Occipital lobe (tissue), 2 donors: ENCODE measurements around the gene PLEKHJ1. TPM values are rescaled to one million over a fixed set of nuclear protein-coding genes. Genes with fewer than 3 reads are reported as not detected.
"Not testable (repeated sequence)": the region's sequence is repeated elsewhere in the genome, so short reads cannot be mapped to it uniquely, and the experiment has no call there.

Experiments used
- DNase-seq: peaks from one replicate; lab custom pipeline; 2025; lab: John Stamatoyannopoulos, UW
- total RNA-seq: library from RNA; depleted of rRNA; stranded (reverse); fragments of >200 nt; gene quantifications from one replicate; pipeline ENCODE4 v1.2.3, GENCODE V29; 2014

PLEKHJ1 gene, protein sequence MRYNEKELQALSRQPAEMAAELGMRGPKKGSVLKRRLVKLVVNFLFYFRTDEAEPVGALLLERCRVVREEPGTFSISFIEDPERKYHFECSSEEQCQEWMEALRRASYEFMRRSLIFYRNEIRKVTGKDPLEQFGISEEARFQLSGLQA
- total RNA-seq = 35.7 TPM

DNA sequence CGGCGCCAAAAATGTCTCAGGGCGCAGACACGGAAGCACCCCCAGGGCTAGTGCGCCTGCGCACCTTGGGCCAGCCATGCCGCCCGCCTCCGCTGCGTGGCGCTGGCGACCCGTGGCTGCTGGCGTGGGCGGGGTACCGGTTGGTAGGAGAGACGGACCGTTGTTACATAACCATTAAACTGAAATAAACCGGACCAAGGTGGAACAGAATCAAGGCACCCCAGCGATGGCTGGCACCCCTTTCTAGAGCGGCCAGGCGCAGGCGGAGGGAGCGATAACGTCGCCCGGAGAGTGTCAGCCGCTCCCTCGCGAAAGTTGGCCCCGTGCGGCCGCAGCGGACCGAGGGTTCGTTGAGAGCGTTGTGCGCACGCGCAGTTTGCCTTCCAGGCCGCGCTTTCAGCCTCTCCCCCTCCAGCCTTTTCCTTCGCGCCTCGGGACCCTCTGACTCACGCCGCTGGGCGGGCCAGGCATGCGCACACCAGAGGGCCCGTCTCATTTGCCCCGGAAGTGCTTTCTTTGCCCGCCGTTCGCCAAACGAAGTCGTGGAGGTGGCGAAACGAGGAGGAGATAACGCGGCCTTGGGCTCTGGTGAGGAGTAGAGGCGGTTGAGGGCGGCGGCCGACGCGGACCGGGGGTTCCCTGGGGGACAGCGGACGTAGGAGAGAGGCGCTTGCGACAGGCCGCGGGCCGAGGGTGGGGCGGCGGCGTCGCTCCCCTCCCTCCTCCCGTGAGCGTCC lies at the start of gene PLEKHJ1, which contains the start of gene SF3A2:
Gene PLEKHJ1 (minus strand): TSS at position 16 of the 737 bp plus-strand sequence. CDS start 81 bp downstream, outside the sequence.
Gene SF3A2 (plus strand): TSS at position 511 of the 737 bp plus-strand sequence. CDS start 6,595 bp downstream, outside the sequence.
- peak; percentile 92 for DNase-seq

DNA sequence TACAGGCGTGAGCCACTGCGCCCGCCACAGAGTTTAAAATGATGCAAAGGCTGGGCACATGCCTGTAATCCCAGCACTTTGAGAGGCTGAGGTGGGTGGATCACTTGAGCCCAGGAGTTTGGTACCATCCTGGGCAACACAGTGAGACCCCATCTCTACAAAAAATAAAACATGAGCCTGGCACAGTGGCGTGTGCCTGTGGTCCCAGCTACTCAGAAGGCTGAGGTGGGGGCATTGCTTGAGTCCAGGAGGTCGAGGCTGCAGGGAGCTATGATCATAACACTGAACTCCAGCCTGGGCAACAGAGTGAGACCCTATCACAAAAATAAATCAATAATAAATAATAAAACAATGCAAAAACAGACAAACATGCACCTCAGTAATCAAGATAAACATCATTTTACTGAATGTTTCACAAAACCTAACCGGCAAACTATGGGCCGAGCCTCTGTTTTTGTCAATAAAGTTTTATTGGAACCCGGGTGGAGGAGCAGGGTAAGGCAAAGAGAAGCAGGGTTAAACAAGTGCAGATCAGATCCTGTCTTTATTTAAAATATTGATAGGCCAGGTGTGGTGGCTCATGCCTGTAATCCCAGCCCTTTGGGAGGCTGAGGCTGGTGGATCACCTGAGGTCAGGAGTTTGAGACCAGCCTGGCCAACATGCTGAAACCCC lies 47.8 kb upstream of the PLEKHJ1 start:
- no peak for DNase-seq

DNA sequence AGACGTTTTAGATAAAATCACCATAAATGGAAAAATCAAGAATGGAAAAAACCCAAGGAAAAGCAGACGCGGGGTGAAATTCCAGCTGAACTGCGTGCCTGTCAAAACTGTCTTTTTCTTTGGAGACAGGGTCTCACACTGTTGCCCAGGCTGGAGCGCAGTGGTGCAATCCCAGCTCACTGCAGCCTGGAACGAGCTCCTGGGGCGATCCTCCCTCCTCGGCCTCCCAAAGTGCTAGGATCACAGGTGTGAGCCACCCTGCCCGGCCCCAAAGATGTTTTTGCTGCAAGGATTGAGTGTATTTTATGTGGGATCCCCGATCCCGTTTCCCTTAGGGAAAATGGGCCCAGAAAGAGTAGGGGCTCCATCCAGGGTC lies 46.7 kb upstream of the PLEKHJ1 start:
- no peak for DNase-seq

DNA sequence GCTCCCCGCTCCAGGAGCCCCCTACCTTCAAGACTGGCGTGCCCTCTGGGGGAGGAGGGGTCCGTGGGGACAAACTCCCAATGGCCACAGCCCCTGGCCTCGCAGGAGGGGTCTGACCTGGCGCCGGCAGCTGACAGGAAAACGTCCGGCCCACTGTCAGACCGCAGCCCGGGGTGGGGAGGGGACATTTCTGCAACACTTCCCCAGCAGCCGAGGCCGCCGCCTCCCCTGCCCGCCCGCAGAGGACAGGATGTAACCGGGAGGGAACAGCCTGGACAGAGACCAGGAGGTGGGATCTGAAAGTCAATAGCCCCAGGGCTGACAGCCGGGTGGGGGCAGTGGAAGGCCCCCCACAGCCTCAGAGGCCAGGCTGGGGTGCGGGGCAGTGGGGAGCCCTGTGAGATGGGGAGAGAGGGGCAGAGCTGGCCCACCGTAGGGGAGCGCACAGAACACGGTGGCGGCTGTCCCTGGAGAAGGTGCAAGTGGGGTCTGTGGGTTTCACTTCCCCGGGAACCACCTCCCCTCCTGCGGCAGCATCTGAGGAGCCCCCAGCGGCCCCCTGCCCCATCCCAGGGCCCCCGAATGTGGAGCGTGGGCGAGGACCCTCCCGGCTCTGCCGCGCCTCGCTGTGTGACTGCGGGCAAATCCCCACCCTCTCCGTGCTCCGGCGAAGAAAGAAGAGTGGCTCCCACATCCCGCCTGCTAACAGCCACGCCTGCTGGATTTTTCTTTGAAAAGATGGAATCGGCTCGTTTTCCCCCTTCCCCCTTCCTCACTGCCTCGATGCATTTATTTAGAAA lies 46.1 kb upstream of the PLEKHJ1 start, which contains the start of gene PEAK3:
Gene PEAK3 (minus strand): TSS at position 114 of the 800 bp plus-strand sequence. CDS start 1,244 bp downstream, outside the sequence.
- no peak for DNase-seq

DNA sequence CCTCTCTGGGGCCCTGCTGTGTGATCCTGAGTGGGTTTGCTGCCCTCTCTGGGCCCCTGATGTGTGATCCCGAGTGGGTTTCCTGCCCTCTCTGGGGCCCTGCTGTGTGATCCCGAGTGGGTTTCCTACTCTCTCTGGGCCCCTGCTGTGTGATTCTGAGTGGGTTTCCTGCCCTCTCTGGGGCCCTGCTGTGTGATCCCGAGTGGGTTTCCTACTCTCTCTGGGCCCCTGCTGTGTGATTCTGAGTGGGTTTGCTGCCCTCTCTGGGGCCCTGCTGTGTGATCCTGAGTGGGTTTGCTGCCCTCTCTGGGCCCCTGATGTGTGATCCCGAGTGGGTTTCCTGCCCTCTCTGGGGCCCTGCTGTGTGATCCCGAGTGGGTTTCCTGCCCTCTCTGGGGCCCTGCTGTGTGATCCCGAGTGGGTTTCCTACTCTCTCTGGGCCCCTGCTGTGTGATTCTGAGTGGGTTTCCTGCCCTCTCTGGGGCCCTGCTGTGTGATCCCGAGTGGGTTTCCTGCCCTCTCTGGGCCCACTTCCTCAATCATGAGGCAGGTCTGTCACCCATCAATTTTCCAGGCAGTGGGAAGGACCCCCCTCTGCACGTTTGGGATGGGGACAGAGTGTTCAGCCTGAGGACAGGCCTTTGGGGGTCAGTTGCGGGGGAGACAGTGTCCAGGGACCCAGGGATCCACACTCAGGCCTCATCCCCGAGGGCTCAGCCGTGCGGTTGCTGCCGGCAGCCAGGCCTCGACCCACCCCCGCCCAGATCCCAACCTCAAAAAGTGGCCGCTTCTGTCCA lies 45.3 kb upstream of the PLEKHJ1 start:
- DNase-seq = not testable (repeated sequence)

DNA sequence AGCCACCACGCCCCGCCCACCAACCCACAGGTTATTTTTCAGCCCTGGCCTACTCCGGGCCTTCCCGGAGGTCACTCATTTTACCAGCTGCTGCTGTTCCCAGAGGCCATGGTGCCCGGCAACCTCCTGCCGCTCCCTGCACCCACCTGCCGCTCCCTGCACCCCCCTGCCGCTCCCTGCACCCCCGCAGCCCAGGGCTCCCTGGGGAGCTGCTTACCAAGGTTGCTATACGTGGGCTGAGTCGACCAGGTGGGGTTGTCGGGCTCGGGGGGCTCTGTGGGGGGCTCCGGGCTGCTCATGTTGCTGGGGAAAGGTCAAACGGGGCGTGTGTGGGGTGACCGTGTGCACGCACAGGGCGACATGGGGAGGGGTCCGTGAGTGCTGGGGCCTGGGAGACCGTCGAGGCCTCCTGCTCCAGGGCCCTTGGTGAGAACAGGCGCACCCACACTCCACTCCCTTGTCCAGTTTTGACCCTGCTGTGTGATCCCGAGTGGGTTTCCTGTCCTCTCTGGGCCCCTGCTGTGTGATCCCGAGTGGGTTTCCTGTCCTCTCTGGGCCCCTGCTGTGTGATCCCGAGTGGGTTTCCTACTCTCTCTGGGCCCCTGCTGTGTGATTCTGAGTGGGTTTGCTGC lies 44.6 kb upstream of the PLEKHJ1 start:
- DNase-seq = no peak

DNA sequence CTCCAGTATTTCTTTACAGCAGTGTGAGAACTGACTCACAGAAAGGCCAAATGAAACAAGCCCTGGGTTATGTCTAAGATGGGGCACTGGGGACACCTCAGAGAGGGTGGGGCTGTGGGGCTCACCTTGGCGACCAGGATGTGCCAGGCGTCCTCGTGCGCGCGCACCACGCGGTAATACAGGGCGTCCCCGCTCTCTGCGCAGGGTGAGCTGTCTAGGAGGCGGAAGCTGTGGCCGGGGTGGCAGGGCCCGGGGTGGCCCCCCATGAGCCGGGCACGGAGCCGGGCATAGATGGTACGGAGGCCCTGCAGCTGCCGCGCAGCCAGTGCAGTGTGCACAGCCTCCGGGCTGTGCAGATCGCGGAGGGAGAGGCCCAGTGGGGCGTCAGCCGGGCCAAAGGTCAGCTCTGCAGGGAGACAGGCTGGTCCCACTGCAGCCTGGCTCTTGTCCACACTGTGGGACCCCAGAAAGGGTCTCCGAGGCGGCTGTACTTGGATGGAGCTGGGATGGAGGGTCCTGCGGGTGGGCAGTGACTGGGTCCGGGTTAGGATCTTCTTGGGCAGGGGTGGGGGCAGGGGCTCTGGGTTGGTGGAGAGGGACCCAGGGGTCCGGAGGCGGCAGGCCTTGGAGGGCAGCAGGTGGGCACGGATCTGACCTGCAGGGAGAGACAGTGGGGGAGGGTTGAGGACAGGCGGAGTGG lies 42.5 kb upstream of the PLEKHJ1 start:
- DNase-seq = no peak

DNA sequence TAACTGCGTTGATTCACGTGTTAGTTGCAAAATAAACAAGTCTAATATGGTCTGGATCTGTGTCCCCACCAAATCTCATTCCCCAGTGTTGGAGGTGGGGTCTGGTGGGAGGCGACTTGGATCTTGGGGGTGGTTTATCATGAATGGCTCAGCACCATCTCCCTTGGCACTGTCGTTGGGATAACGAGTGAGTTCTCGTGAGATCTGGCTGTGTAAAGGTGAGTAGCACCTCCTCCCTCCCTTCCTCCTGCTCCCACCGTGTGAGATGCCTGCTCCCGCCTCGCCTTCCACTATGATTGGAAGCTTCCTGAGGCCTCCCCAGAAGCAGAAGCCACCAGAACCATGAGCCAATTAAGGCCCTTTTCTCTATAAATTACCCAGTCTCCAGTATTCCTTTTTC lies 41.0 kb upstream of the PLEKHJ1 start:
- DNase-seq = no peak

DNA sequence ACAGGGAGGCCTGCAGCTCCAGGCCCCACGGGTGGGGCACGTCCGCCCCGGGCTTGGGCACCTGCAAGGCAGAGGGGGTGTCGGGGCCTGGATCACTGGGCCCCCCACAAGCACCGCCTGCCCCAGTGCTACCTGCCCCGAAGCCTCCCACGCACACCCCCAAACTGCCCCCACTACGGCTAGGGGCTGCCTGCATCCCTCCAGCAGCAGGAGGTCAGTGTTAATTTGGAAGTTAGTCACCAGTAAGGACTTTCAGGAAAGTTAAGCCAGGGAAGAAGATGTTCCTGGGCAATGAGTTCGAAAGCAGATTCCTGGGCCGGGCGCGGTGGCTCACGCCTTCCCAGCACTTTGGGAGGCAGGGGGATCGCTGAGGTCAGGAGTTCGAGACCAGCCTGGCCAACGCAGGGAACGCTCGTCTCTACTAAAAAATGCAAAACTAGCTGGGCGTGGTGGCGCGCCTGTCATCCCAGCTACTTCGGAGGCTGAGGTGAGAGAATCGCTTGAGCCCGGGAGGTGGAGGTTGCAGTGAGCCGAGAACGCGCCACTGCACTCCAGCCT lies 40.4 kb upstream of the PLEKHJ1 start:
- no peak for DNase-seq

DNA sequence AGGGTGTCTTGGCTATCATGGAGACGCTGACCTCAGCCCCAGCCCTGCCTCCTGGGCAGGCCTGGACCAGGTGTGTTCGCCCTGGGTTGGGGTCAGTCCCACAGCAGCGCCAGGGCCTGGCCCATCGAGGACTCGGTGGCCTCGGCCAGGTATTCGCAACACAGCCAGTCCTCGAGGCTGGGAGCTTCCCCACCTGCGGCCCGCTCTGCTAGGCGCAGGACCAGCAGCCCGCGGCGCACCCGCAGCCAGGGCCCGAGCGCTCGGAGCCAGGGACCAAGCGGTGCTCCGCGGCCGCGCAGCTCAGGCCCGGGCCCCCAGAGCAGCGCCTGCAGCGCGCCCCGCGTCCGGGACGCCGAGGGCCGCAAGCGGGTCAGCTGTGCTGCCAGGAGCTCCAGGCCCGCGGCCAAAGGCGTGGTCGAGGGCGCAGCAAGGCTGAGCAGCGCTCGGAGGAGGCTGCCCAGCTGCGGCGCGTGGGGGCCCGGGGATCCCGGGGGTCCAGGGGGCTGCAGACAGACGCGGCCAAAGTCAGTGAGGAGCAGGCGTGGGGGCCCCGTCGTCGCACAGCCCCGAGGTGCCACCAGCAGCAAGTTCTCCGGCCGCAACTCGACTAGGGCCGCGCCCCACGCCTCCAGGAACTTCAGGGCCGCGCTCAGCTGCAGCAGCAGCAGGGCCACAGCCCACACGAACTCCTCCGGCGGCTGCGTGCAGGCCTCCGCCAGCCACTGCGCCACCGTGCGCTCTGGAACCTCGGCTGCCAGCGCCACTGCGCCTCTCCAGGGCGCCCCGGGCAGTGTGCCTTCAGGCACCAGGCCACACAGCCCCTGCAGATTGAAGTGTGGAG lies 39.7 kb upstream of the PLEKHJ1 start:
- no peak for DNase-seq

DNA sequence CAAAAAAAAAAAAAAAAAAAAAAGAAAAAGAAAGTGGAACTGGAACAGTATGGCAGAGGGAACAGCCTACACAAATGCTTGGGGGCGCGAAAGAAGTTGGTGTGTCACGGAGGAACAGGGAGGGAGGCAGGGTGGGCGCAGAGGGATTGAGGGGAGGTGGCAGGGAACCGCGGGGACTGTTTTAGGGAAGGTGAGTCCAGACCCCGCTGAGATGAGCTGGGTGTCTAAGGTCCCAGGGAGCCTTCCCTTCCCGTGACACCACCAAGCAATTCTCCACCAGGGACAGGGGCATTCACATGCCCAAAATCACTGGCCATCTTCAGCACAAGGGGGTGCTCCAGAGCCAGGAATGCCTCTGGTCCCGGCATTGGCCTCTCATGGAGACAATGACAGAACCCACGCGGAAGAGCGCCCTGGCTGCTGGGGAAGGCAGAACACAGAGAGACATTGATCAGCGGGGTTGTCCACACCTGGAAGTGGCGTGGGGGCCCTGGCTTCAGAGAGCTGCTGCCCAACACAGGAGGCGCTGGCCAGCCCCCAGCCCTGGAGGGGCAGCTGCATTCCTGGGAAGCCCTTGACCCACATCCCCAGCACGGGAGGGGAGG lies 38.9 kb upstream of the PLEKHJ1 start:
- peak; percentile 49 for DNase-seq

DNA sequence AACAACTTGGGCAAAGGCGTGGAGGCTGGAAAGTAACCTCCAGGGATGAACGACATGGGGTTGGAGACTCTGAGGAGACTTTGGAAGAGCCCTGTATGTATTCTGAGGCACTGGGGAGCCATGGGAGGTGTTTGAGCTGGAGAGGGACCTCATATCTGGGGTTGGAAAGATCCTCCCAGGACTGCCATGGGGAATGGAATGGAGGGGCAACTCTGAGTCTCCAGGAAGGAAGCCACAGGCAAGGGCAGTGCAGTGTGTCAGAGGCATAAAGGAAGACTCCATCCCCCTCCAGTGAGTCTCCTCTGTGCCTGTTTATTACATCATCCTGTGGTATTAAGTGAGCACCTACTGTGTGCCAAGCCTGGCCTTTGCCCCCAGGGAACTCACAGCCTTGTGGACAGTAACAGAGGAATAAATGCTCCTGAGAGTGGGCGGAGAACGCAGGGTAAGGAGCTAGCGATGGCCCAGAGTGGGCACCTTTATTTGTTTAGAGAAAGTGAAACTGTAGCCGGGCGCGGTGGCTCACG lies 38.1 kb upstream of the PLEKHJ1 start:
- DNase-seq = no peak

DNA sequence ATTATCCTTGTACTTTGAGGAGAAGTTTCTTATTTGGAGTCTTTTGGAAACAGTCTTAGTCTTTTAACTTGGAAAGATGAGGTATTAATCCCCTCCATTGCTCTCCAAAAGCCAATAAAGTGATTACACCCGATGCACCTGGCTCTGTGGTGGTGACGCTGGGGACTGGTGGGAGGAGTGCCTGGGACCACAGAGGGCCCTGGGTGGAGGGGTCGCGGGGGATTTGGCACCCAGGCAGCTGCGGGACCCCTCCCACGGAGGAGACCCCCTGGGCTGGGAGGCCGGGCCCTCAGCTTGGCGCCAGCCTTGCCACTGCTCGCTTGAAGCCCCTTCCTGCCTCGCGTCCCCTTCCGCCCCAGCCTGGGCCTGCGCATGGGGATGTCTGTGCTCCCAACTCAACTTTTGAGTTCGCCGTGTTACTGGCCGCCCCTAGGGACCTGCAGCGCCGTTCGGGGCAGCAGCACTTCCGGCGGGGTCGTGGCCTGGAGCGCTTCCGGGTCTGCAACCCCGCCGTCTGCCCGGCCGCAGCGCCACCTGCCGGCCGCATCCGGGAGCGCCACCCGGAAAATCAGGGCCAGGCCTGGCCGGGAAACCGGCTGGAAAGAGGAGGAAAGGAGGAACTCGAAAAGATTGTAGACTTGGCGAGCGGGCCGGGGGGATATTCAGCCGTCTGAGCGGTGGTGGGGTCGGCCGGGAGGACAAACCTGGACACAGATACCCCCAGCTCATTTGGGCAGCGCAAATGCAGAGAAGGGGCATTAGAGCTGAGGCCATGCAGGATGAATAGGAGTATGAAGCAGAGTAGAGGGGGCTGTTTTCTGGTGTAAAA lies 37.4 kb upstream of the PLEKHJ1 start:
- no peak for DNase-seq

DNA sequence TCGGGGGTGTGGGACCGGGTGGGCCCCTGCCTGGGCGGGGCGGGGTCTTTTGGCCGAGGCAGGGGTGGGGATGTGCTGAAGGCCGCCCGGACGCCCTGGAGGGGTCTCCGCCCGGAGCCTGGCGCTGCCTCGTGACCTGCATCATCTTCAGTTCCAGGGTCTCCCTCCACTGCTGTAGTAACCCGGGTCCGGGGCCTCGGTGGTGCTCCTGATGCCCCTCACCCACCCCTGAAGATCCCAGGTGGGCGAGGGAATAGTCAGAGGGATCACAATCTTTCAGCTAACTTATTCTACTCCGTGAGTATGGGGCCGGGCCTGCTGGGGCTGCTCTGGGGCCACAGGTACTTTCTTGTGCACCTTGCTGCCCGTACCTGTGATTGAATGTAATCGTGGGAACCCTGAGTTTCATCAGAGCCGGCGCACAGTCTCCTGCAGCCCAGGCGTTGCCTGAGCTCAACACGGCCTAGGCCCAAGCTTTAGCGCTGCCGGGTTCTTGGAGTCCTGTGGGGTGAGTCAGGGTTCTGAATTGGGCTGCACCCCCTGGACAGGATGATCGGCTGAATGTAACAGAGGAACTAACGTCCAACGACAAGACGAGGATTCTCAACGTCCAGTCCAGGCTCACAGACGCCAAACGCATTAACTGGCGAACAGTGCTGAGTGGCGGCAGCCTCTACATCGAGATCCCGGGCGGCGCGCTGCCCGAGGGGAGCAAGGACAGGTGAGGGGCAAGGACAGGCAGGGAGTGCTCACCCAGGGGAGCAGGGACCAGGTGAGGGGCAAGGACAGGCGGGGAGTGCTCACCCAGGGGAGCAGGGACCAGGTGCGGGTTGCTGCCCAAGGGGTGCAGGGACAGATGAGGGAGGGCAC lies 35.3 kb upstream of the PLEKHJ1 start:
- no peak for DNase-seq

DNA sequence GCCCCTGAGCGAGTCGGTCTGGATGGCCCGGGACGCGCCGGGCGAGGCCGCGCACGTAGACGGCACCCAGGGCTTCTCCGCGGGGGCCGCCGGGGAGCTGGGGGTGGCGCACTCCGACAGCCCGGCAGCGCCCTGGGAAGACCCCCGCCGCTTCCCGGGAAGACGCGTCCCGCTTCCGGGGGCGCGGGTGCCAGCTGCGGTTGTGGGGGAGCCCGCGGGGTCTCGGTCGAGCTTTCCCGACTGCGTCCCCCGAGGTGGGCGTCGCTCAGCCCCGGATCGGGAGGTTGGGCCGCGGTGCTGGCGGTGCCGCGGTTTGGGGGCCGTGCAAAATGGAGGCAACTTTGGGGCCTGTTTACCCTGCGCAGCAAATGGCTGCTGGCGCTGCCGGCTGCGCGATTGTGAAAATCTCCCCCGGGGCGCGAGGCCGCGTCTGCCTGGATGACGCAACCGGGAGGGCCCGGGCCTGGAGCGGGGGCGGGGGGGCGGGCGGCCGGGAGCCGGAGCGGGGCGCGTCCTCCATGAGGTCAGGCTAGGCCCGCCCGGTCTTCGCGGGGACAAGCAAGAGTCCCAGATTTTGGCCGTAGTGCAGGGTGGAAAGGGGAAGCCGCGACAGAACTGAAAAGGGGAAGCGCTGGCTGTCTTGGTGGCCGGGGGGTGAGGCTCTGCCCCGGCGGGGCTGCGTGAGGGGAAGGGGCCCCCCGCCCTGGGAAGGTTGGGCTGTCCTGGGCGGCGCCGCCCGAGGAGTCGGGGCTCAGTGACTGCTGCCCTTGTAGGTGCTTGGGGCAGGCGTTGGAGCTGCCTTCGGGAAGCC lies 34.5 kb upstream of the PLEKHJ1 start:
- peak; percentile 60 for DNase-seq
